Activated CD4-positive, alpha-beta T cell treated with anti-CD3 and anti-CD28 coated beads for 48 hours (primary cell): ENCODE measurements around the gene AGPAT1.
A peak's percentile ranks its signal among the peaks of the same experiment; 100 is the strongest.

Source experiments
- DNase-seq: peaks from one replicate; pipeline ENCODE4 v3.0.0-alpha.2; 2020

The AGPAT1 gene

DNA sequence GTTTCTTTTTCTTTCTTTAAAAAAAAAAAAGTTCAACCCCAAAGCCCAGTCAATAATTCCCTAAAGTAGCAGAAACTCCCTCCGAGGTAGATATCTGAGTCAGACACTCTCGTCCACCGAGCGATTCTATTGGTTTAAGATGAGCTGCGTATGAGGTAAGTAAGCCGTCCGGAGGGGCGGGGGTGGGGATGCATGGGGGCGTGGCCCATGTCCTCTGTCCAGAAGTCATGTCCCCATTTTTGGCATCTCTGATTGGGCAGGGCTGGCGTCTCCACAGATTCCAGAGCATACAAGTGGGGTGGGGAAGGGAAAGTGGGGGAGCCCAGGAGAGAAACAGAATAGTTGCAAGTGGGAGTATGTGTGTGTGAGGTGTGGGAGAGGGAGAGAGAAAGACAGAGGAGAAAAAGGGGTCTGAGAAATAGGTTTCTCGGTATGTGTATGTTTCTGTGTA is 9.8 kb upstream of the AGPAT1 start:
- peak; percentile 71 for DNase-seq

DNA sequence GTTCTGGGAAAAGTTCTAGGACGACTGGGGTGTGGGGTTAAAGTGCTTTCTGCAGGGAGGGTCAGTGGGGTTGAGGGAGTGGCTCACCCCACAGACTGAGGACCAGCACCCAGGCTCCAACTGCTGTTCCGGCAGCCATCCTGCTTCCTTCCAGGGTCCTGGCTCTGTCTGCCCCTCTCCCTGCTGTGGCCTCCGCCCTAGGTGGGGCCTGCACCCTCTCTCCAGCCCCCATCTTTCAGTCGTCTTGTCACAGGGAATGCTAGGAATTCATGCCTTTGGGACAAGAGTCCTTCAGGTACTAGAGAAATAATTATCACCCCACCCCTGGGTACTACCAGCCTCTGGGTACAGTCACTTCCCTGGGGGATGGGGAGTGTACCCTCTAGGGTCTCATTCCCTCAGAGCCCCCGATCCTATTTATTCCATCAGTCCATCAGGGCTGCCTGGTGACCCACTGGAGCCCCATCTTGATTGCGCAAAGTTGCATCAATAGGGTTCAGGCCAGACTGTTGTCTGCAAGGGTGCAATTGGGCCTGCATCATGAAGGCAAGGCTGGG is 8.3 kb upstream of the AGPAT1 start, which contains the start of gene AGER:
Gene AGER (minus strand): TSS at position 170 of the 557 bp plus-strand sequence. CDS start 31 bp downstream, at position 139.
- DNase-seq = no peak

DNA sequence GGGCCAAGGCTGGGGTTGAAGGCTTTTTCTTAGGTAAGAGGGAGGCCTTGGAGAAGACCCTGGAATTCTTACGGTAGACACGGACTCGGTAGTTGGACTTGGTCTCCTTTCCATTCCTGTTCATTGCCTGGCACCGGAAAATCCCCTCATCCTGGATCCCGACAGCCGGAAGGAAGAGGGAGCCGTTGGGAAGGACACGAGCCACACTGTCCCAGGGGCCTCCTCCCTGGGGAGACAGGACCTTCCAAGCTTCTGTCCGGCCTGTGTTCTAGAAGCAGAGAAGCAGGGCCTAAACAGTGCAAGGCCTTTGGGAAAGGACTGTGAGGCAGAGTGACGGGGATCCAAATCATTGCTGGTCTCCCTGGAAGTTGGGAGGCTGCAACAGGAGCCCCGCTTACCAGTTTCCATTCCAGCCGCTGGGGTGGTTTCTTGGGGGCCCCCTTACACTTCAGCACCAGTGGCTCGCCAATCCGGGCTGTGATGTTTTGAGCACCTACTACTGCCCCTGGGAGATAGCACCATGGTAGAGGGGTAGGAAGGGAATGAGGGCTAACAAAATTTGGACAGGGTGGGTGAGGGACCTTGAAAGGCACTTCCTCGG is 7.7 kb upstream of the AGPAT1 start:
- DNase-seq = no peak

DNA sequence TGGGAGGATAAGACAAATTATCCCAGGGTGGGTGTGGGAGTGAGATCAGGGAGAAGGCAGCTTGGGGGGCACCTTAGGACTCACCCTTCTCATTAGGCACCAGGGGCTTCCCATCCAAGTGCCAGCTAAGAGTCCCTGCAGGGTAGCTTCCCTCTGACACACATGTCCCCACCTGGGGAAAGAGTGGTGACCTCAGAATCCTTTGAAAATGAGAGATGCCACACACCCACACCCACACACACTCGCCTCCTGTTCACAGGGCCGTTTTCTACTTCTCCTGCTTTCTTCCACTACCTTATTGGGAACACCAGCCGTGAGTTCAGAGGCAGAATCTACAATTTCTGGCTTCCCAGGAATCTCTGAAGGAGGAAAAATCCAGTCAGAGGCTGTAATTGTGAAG is 7.1 kb upstream of the AGPAT1 start:
- no peak for DNase-seq

DNA sequence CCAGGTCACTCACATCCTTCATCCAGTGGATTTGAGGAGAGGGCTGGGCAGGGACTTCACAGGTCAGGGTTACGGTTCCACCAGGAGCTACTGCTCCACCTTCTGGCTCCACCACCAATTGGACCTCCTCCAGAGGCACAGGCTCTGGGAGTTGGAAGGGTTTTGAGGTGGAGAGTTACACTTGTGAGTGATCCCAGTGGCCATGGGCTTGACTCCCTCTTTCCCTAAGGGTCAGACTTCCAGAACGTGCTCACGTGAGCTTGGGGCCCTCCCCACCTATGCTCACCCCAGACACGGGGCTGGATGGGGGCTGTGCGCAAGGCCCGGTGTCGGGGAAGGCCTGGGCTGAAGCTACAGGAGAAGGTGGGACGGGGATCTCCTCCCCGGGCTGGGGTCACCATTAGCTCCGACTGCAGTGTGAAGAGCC is 6.7 kb upstream of the AGPAT1 start:
- DNase-seq = no peak

DNA sequence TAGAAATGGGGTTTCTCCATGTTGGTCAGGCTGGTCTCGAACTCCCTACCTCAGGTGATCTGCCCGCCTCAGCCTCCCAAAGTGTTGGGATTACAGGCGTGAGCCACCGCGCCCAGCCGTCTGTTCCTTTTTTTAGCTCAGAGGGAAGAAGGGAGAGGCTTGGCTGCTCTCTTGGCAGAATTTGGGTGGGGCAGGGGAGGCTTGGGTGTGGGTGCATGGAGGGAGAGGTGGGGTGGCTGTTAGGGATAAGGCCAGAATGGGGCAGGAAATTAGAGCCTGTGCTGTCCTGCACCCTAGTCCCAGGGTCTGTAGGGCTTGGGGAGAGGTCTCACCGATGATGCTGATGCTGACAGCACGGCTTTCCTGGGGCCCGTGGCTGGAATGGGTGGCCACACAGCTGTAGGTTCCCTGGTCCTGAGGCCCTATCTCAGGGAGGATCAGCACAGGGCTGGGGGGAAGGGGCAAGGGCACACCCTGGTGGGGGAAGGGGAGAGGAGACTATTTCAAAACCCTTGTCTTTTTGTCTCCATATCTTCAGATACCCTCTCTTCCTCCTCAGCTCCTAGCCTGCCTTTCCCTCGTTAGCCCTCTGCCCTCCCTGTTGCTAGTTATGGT is 6.1 kb upstream of the AGPAT1 start:
- DNase-seq = no peak

DNA sequence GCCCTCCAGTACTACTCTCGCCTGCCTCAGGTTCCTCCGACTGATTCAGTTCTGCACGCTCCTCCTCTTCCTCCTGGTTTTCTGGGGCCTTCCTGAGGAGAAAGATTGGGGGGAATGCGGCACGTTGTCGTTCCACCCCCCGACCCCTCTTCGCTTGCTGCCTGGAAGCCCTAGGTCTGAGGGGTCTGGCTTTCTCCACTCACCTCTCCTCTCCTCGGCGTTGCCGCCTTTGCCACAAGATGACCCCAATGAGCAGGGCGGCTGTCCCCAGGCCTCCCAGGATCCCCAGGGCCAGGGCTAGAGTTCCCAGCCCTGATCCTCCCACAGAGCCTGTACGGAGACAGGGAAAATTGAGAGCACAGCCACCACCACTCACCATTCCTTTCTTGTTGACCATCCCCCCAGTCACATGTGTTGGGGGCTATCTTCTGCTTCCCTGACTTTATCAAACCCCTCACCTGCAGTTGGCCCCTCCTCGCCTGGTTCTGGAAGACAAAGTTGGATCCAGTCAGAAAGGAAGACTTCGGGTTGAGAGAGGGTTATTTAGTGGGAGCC is 5.3 kb upstream of the AGPAT1 start:
- no peak for DNase-seq

DNA sequence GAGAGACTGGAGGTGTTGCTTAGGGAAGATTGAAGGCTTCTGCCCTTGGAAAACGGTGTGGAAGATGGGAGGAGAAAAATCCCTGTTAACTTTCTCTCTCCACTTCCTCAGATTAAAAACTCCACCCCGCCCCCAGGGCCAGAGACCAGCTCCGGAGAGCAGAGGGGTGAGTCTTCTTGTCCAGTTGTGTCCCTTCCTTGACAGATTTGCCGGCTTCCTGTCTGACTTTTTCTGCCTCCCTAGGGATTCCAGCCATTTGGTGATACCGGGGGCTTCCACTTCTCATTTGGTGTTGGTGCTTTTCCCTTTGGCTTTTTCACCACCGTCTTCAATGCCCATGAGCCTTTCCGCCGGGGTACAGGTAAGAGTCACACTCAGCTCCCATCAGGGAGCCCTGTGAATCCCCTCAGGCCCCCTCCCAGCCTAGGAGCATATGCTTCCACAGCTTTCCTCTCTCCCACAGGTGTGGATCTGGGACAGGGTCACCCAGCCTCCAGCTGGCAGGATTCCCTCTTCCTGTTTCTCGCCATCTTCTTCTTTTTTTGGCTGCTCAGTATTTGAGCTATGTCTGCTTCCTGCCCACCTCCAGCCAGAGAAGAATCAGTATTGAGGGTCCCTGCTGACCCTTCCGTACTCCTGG is 4.0 kb upstream of the AGPAT1 start:
- no peak for DNase-seq

DNA sequence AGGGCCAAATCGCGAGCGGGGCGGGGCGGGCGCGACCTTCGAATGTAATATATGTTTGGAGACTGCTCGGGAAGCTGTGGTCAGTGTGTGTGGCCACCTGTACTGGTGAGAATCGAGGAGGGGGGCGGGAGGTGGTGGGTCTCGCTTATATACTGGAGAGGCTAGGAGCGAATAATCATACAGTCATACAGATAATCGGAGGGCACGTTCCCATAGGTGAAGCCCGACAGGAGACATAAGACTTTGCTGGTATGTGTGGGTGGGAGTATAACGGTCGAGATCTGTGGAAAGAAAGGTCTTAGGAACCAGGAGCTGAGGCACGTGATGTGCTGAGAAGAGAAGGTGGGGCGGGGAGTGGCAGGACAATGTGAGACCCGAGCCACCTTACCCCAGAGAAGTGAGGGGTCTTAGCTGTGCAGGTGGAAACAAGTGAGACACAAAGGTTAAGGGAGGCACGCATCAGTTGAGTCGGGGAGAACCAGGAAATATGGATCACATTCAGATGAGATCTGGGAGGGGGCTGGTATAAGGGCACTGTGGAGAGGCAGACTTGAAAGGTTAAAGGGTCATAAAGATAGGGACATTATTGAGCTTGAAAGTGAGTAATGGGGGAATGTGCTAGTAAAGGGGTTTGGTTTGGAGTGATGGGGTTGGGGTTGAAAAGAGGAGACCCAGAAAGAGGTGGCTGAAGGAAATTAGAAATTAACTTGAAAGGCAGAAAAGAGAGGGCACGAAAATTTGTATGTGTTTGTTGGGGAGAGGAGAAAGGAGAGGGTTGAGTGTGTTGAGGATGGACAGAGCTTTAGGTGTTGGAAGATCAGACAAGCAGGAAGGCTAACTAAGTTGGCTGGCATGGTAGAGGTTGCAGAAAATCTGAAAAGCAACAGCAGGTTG is 2.9 kb upstream of the AGPAT1 start:
- DNase-seq = no peak

DNA sequence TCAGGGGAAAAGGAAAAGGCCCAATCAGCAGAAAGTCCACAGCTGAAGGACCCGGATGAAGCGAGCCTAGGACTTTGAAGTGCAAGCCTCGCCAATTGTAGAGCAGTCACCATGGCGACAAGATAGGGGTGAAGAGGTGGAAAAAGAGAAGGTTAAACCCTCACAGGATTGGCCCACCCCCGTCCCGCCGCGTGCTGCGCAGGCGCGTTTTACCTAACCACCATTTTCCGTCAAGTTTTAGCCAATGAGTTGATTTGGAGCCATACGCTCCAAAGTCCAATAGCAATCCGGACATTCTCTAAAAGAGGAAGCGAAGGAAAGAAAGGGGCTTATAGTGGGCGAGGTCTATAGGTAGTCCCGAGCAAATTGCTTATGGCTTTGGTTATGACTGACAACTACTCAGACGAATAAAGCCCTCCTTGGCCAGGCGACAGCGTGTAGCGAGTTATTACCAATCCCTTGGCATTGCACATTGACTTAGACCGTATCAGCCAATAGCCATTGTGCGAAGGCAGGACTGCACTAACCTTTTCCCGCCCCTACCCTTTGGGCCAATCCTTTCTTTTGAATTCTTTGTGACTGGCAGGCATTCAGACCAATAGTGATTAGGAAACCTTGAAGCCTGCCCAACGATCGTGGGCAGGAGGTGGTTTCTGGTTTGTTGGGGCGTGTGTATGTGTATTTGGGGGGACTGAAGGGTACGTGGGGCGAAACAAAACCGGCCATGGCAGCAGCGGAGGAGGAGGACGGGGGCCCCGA is 2.1 kb upstream of the AGPAT1 start, which contains the start of gene RNF5:
Gene RNF5 (plus strand): TSS at position 618 of the 759 bp plus-strand sequence. CDS start 107 bp downstream, at position 725.
- DNase-seq = peak; percentile 94

DNA sequence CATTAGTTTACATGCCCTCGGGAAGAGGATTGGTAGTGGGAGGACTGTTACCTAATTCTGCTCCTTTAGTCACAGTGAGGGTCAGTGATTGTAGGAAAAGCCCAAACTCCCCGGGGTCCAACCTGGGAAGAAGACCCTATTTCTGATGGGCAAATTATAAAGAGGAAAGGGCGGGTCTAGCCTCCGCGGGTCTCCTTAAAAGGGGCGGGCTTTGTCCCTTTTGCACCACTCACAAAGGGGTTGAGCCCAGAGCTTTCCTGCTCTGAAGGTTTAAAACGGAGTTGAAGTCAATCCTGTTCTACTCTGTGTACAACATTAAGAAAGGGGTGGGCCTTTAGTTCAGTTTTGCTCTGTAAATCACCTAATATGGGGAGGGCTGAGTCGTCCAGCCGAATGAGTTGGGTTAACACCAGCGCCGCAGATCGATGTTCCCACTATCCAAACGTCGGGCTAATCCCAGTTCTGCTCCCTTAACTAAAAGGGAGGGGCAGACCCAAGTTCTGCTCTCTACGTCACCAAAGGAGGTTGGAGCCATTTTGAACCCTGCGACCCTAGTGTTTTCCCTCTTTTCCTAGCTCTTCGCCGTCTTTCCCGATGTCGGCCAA is 1.4 kb upstream of the AGPAT1 start:
- peak; percentile 53 for DNase-seq

DNA sequence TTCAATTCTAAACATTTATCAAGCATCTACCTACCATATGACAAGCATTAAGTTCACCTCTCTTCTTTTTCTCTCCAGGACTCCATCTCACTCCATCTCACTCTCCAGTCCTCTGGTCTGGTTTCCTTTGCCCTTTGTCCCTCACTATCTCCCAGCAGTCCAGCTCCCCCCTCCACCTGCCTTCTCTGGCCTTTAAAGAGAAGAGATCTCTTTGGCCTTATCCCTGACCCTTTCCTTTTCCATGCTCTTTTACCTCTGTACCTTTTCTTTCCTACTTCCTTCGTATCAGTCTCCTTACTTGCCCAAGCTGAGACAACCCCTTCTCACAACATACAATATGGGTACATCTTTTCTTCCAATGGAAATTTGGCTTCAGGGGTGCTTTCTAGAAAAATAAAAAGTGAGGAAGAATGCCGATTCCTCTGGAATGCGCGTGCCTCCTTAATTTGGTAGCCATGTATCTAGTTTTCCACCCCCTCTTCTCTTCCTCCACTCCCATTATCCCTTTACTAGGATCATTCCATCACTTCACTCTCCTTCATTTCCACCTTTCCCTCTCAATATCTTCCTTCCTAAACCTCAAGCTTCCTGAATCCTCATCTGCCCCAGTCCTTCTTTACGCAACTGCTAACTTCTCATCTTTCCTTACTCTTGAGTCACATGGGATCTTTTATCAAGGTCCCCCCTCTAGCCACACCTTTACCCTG is 745 bp upstream of the AGPAT1 start:
- no peak for DNase-seq

DNA sequence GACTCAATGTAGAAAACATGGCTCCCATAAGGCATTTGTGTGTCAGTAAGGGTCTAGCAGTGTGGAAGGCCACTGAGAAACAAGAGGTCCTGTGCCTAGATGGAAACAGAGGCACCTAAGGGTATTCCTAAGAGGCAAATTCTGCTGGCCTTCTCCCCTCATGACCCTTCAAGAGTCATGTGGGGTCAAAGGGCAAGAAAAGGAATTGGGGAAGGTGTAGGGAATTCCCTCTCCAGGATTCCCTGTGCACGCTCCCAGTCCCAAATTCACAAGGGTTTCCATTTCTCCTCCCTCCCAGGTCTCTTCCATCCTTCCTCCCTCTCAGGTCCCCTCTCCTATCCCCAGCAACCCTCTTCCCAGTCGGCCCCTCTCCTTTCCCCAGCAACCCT is 568 bp downstream of the AGPAT1 start:
- DNase-seq = no peak

DNA sequence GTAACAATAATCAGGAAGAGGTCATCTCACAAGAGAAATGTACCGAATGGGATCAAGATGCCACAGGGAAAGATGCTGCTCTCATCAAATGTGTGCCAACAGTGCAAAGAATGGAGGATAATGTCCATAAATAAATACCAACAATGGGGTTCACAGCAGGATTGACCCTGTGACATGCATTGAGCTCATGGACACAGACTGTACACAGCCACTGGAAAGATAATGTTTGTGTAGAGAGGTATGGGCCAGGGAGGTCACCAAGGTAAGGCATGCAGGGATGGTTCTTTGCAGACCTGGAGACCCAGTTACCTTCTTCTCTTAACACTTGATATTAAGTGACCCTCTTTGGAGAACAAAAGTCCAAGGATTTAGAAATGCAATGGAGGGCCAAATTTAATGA is 1.5 kb downstream of the AGPAT1 start:
- no peak for DNase-seq

DNA sequence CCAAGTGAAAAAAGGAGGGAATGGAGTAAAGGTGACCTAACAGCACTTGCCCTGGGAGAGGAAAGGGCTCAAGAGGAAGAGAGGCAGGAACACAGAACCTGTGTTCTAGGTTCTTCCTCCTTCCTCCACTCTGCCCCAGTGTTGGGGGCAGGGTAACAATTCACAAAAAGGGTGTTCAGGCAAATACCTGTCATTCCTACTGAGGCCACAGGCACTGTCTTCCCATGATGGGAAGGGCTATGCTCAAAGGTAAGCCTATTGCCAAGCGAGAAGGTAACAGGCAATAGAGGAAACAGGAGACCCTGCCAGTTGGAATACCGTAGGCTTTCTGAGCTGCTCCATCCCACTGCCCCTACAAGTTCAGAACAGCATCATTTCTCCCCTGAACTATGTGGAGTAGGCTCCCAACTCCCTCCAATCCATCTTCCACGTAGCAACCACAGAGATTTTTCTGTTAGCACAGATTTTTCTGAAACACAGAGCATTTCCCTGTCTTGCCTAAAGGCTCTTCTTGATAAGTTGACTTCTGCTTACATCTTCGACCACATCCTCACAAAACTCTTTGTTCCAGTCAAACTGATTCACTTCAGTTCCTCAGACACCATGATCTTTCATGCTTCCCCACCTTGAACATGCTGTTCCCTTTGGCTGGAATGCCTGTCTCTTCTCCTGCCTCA is 2.7 kb downstream of the AGPAT1 start:
- DNase-seq = no peak

DNA sequence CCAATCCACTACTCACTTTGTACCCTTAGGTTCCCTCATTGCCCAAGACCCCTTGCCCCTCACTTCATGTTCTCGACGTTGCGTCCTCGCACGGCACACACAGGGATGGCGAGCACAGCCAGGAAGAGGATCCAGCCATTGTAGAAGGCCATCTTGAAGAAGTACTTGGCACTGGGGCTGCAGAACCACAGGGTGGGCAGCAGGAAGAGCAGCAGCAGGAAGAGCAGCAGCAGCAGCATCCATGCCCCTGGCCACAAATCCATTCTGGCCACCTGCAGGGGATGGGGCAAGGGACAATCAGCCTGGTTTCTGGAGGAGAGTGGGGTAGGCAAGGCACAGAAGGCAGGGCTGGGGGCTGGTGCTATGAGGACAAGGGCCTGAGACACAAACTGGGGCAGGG is 4.7 kb downstream of the AGPAT1 start:
- no peak for DNase-seq

DNA sequence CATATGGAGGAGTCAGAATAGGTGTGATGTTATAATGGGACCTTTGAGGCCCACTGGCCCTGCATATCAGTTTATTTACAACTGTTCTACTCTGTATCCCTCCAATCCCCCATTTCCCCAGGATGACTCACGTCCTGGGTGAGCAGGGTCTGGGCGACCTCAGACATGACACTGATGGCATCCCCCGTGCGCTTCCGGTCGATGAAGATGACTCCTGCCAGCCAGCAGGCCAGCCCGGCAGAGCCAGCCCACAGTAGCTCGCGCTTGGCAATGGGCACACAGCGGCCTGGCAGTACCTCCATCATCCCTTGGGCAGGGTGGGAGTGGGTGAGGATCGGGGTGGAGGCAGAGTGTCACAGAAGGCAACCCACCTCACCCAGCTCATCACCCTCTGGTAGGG is 5.6 kb downstream of the AGPAT1 start:
- DNase-seq = no peak

DNA sequence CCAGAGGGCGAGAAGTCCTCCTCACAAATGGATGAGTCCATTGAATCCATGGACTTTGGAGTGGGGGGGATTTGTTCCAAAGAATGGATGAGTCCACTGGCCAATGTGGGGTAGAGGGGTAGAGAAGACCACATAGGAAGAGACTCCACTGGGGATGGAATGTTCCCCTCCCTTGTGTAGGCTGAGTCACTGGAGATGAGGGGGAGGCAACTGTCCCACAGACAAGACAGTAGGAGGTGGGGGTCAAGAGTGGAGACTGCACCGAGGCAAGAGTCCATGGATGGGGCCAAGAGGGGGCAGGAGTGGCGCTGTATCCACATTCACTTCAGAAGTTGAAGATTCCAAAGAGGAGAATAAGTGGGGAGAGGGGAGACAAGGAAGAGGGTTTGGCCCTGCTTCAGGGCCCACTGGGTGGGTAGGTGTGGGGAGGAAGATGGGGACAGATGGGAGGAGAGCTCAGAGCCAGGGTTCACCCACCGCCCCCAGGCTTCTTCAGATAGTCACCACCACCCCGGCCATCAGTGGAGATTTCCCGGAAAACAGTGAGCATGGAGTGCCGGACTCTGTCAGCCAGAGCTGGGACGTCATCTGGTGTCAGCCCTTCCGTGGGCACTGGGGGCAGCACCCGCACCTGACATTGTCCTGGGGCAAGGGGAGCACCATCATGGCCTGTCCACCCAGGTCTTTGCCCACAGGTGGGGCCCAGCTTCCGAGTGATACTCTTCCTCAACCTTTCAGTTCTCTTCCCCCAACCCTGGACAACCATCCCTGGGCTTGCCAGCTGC is 6.9 kb downstream of the AGPAT1 start:
- no peak for DNase-seq

DNA sequence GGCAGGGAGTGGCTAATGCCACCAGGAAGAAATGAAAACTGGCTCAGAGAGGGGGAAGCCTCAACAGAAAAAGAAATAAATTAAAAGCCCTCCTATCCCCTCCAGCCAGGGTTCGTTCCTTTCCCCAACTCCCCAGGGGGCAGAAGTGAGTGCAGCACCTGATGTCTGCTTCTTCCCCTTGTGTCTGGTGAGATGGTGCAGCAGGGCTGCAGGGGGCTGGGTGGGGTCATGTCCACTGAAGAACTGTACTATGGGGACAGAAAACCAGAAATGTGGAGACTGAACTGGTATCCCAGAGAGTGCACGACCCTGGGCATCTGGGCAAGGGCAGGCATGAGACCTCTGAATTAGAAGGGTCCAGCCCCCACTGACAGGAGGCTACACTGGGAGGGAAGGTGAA is 7.5 kb downstream of the AGPAT1 start:
- no peak for DNase-seq
